Middle frontal gyrus (tissue), 1 donor: ENCODE data around the gene ADCY2.

Source experiments
- DNase-seq: peaks from one replicate; pipeline ENCODE4 v3.0.0-alpha.2; 2015; ENCODE audit warnings: low spot score; ENCODE audit errors: extremely low spot score

ADCY2 gene

GRCh38 chr5:7728076-7728475 is 332.1 kb downstream of the ADCY2 start:
- DNase-seq, result no peak

DNA sequence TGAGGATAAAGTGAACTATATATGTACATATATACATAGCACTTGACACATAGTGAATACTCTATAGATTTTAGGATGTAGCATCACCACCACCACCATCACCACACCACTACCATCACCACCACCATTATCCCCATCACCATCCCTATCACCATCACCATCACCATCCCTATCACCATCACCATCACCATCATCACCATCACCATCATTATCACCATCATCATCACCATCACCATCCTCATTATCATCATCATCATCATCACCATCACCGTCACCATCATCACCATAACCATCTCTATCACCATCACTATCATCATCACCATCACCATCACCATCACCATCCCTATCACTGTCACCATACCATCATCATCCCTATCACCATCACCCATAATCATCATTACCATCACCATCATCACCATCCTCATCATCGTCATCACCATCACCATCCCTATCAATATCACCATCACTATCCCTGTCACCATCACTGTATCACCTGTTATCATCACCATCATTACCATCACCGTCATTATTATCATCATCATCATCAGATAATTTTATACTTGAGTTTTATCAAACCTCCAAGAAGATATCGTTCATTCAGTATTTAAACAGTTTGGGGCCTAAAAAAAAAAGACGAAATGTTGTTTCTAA is 345.6 kb downstream of the ADCY2 start:
- DNase-seq, result no peak

GRCh38 chr5:7742241-7742656 is 346.3 kb downstream of the ADCY2 start:
- no peak for DNase-seq

- DNase-seq, result peak; percentile 33
Observed at GRCh38 chr5:7745882-7746610, 350.1 kb downstream of the ADCY2 start.

- DNase-seq, result no peak
Observed at GRCh38 chr5:7747728-7748127, 351.8 kb downstream of the ADCY2 start.

- no peak for DNase-seq
Observed at GRCh38 chr5:7749626-7750025, 353.7 kb downstream of the ADCY2 start.

GRCh38 chr5:7751874-7752273 is 355.9 kb downstream of the ADCY2 start:
- no peak for DNase-seq

DNA sequence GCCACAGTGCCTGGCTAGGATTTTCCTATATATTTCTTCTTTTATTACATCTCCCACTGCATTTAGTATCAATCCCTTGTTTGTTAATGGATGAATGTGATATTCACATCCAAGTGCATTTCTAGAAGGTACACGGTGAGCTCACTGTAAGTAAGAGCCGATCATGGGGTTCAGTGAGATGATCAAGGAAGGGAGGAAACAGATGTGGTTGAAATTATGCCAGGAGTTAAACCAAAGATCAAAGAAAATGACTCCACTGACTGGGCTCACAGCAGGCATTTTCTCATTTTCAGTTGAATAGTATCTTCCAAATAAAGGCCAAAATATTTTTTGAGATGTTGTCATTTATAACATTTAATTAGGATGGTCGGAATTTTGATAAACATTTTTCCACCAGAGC is 357.2 kb downstream of the ADCY2 start:
- no peak for DNase-seq

DNA sequence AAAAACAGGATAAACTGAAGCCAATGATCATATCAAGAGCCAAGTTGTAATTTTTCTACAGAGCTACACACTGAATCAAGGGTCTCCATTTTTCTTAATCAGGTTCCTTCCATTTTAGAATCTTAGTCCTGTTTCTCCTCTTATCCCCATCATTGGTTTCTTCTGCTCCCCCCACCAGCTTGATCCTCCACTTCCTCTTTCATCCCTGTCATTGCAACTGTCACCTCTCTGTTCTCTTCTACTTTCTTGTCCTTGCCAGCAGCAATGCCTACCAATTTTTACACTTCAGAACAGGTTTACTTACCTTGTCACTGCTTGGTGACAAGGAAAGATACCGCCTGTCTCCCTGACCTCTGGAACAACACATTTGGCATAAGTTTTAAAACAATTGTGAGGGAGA is 357.7 kb downstream of the ADCY2 start:
- no peak for DNase-seq

DNA sequence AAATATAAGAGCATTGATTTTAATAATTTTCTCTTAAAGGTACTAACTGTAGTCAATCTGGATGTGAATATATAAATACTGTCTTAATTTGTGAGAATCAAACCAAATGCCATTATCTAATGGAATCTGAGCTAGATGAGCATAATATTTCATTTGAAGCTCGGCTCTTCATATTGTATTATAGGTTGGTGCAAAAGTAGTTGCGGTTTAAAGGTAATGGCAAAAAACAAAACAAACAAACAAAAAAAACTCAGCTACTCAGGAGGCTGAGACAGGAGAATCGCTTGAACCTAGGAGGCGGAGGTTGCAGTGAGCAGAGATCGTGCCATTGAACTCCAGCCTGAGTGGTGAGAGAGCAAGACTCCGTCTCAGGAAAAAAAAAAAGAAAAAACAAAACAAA is 358.6 kb downstream of the ADCY2 start:
- no peak for DNase-seq

GRCh38 chr5:7754997-7755596 is 359.2 kb downstream of the ADCY2 start:
- no peak for DNase-seq

DNA sequence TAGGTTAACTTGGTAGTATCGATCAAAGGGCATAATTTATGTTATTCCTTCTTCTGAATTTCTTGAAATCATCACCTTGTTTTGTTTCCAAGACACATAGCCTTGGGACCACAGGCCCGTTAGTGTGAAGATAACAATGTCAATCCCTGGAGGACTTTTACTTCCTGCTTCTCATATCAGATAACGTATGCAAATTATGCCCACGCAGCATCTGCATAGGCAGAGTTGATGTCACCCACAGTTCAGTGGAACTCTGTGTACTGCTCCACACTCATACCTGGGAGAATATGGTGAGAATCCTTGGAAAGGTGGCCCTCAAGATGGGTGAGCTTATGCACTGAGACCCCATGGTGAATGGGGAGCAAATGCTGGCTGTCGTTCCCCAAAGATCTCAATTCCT is 360.0 kb downstream of the ADCY2 start:
- DNase-seq, result no peak

DNA sequence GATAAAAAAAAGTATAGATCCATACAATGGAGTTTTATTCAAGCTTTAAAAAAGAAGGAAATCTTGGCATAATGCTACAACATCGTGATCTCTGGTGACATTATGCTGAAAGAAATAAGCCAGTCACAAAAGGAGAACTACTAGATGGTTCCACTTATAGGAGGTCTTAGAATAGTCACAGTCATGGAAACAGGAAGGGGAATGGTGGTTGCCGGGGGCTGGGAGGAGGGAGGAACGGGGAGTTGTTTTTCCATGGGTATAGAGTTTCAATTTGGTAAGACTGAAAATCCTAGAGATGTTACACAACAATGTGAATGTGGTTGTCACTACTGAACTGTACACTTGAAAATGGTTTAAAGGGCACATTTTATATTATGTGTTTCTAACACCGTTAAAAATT is 360.5 kb downstream of the ADCY2 start:
- no peak for DNase-seq

- no peak for DNase-seq
Observed at GRCh38 chr5:7759257-7759871, 363.4 kb downstream of the ADCY2 start.

DNA sequence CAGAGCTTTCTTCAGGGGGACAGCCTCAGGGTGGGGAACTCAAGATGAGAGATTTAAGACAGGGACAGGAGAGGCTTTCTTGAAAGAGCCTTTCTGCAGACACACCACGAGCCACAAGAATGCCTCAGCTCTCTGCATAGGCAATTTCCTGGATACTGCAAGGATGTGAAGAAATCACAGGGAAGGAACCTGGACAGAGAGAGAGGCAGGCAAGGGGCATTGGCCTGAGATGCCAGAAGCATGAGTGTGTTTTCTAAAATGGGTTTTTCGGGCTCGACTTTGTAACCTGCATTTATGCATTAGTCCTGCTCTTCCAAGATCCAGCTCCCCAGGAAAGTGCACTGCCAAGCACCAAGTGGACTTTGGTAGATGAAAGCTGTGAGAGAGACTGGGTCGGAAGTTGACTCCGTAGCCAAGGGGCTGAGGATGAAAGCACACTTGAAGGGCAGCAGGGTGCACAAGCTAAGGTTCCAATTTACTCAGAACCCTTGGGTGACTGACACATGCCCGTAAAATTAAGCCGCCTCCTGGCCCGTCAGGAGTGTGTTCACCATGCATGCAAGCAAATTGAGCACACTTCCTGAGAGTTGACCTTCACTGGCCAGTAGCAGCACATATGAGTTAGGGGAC is 364.1 kb downstream of the ADCY2 start:
- no peak for DNase-seq

DNA sequence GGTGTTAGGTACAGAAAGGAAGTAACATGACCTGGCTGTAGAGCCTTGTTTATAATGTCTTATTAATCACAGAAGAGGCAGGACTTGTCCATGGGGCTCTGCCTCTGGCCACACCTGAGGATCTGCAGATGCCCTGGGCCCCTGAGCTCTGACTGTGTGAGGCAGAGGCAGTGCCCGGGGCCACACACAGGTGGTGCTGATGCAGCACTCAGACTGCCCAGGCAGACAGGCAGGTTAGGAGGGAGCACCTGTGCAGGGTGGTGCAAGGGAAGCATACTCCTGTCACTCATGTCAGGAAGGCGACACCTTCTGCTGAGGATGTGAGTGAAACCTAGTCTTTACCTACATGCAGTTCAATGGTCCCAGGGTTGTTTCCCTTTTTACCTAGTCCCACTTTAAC is 366.3 kb downstream of the ADCY2 start:
- no peak for DNase-seq

DNA sequence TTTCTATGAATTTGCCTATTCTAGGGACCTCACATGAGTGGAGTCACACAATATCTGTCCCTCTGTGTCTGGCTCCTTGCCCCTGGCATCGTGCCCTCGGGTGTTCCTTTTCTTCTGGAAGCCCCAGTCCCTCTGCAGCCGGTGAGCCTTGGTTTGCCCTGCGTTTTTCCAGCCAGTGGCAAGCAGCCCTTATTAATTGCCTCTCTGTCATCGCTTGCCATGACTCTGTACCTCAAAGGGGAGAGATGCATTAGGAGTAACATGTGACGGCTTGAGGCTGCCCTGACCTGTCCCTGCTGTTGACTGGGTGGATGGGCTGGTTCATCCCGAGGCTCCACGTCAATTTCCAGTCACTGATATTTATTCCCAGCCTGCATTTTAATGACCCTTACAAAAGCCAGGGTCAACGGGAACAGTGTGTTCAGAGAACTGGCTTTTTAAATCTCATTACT is 367.7 kb downstream of the ADCY2 start:
- no peak for DNase-seq

DNA sequence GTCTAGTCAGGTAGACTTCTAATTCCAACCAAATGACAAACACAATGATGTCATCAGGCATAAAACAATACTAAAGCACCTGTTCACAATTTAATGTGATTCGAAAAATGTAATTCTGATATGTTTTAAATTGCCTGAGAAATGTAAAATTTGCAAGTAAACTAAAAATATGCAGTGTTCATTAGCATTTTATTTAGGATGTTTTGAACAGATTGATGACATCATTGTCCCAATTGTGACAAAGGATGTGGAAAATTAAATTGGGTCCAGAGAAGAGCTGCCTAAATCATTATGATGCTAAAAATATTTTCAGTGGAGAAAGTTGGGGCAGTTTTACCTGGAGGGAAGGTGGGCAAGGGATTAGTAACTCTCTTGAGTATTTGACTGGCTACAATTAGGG is 368.5 kb downstream of the ADCY2 start:
- DNase-seq, result no peak

DNA sequence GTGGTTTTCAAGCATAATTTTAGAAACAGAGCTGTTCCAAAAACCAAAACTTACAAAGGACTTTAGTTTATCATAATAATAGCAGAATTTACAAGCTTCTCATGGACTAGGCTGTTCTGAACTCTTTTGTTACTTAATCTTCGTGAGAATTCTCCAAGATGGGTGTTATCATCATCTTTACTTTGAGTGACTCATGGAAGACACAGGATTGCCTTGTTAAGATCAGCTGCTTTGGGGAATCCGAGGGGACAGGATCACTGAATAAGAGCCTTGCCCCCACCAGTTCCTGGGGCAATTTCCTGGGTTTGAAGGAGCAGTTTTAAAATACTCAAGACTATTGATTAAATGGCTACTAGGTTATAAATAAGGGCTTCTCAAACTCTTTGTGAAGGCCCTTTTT is 374.5 kb downstream of the ADCY2 start:
- no peak for DNase-seq

GRCh38 chr5:7772141-7772540 is 376.2 kb downstream of the ADCY2 start:
- DNase-seq, result no peak

- no peak for DNase-seq
Observed at GRCh38 chr5:7773178-7773577, 377.2 kb downstream of the ADCY2 start.

- DNase-seq, result no peak
Observed at GRCh38 chr5:7776442-7776841, 380.5 kb downstream of the ADCY2 start.
